Activated gamma-delta T cell (primary cell): ENCODE results near the gene HMGA1.

Experiments used
- DNase-seq: peaks from one replicate; lab custom pipeline; 2025; lab: John Stamatoyannopoulos, UW
- total RNA-seq, 2 donors: gene quantifications; one replicate each; lab custom pipeline; 2026; lab: John Stamatoyannopoulos, UW

Gene HMGA1, protein sequence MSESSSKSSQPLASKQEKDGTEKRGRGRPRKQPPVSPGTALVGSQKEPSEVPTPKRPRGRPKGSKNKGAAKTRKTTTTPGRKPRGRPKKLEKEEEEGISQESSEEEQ
- total RNA-seq = 65.3 to 83.3 reads per million in 2 donors

DNA sequence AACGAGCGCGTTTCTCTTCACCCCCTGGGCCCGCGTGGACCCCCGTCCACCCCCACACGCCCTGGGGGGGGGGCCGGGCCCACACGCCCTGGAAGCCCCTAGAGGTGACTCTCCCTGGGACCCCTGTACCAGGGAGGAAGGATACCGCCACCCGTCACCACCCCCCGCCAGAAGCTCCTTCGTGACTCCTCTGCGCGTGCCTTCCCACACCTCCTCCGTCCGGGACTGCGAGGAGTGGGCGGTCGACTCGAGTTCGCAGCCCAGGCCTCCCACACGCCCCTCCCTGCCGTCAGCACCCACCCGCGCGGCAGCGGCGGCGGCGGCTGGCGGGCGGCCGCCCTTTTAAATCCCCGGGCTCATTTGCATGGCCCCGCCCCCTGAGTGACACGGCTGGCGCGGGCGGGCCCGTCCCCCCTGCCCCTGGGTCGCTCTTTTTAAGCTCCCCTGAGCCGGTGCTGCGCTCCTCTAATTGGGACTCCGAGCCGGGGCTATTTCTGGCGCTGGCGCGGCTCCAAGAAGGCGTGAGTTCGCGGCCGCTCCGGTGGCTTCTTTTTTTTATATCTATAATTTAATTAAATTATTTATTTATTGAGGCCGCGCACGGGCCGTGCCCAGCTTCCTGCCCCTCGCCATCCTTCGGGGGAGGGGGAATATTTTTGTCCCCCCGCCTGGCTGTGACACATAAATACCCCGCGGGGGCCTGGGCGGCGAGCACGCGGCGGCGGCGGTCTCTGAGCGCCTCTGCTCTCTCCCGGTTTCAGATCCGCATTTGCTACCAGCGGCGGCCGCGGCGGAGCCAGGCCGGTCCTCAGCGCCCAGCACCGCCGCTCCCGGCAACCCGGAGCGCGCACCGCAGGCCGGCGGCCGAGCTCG, at the start of gene HMGA1:
HMGA1 (plus strand) TSS at position 431 of the 873 bp plus-strand sequence. CDS start 3,908 bp downstream, outside the sequence.
- peak; percentile 81 for DNase-seq

DNA sequence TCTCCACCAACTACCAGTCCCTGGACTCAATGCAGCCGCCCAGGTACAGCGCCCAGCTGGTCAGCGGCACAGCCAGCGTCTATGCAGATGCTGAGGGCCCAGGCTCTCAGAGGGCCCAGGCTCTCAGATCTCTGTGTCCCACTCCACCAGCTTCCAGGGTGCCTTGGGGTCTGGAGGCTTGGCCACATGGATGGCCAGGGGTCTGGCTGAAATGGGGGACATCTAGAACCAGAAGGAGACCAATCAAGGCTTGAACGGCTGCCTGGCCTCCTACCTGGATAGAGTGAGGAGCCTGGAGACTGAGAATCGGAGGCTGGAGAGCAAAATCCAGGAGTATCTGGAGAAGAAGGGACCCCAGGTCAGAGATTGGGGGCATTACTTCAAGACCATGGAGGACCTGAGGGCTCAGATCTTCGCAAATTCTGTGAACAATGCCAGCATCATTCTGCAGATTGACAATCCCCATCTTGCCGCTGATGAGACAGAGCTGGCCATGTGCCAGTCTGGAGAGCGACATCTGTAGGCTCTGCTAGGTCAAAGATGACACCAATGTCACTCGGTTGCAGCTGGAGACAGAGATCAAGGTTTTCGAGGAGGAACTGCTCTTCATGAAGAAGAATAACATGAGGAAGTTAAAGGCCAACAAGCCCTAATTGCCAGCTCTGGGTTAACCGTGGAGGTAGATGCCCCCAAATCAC, 46.7 kb upstream of the HMGA1 start:
- DNase-seq = no peak

DNA sequence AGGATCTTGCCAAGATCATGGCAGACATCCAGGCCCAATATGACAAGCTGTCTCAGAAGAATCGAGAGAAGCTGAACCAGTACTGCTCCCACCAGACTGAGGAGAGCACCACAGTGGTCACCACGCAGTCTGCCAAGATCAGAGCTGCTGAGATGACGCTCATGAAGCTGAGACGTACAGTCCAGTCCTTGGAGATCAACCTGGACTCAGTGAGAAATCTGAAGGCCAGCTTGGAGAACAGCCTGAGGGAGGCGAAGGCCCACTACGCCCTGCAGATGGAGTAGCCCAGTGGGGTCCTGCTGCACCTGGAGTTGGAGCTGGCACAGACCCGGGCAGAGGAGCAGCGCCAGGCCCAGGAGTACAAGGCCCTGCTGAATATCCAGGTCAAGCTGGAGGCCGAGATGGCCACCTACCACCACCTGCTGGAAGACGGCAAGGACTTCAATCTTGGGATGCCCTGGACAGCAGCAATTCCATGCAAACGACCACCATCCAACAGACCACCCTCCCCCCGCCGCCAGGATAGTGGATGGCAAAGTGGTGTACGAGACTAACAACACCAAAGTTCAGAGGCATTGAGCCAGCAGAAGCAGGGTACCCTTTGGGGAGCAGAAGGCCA, 46.1 kb upstream of the HMGA1 start:
- DNase-seq = no peak

DNA sequence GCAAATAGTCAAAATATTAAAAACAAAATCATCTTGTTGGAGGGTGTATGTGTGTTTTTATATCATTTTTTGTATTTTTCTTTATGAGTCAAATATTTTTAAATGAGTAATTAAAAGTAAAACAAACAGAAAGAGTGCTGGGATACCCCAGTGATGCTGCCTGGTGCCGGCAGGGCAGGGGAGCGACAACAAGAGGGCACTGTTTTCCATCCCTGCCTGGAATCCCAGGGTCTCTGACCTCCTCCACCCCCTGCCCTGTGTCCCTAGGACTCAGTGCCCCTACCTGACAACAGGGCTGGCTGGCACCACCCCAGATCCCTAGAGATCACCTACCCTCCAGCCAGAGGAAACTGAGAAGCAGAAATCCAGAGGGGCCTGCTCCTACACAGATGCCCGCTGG, 41.9 kb upstream of the HMGA1 start:
- no peak for DNase-seq

DNA sequence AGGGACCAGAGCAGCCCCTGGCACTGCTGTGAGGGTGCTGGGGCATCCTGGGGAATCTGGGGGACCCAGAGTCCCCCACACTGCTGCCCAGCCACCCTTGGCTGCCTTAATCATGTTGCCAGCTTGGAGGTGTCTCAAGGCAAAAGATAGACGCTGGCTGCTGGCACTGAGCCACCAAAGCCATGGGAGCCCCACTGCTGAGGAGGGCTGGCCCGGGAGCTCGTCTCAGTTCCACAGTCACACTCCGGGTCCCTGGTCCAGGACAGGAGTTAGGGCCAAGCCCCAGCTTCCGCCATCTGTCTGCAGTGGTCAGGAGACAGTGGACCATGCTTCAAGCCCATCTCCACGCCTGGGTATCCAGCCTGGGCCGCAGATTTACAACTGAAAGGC, 41.0 kb upstream of the HMGA1 start:
- no peak for DNase-seq

DNA sequence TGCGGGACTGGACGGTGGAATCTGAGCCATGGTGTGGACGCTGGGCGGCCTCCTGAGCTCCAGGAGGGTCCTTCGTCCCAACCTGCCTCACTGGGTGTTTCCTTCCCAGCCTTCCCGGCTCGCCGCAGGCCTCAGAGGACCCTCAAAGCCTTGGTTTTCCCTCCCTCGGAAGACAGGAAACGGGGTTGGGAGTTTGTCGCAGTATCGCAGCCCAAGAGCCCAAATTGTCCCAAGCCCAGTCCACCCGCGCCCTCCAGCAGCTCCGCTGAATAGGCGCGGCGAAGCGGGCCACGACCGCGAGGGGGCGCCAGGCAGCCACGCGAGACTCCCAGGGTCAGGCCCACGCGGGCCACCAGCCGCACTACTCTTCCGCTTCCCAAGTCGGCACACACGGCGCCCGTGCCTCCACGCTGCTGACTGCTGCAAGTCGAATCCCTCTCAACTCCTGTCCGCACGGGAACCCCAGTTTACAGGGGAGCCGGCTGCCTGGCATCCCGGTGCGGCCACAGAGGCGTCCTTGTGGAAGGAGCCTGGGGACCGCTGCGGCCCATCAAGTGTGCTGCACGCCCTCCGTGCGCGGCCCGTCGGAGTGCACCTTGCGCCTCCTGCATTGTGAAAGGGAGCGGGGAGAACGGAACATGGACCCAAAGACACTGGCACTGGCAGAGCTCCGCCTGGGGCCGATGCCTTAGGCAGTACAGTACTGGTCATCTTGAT, 40.4 kb upstream of the HMGA1 start:
- peak; percentile 76 for DNase-seq

DNA sequence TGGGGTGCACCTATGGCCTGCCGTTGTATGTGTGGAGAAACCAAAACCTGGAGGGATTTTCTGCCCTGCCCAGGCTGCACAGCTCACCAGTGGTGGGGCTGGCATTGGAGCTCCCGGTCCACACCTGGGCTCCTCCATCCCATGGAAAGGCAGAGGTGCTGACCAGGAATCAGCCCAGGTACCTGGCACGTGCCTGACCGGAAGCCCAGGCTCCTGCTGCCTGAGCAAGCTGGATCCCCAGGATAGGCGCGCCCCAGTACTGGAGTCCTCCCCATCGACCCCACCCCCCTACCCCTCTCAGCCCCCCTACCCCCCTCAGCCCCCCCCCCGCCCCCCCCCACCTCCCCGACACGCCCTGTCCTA, 39.9 kb upstream of the HMGA1 start:
- DNase-seq = no peak

DNA sequence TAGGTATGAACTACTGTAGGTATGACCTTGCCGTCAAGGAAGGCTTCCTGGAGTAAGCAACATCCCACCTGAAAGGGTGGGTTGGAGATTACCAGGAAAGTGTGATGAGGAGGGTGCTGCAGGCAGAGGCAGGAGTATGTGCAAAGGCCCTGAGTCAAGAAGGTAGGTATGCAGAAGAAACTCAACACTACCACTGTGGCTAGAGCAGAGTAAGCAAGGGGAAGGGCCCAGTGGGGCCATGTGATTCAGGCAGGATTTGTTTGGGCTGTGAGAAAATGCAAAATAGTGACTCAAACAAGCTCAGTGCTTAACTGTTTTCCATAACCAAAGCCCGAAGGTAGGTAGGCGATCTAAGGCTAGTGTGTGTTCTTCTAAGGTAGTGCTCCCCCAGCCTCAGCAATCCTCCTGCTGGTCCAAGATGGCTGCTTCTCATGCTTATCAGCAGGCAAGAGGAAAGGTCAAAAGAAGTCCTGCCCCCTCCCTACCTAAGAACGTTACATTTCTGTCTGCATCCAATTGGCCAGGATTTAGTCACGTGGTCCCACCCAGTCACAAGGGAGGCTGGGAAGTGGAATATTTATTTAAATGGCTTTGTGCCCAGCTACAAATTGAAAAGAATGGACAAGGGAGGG, 36.2 kb upstream of the HMGA1 start:
- no peak for DNase-seq

DNA sequence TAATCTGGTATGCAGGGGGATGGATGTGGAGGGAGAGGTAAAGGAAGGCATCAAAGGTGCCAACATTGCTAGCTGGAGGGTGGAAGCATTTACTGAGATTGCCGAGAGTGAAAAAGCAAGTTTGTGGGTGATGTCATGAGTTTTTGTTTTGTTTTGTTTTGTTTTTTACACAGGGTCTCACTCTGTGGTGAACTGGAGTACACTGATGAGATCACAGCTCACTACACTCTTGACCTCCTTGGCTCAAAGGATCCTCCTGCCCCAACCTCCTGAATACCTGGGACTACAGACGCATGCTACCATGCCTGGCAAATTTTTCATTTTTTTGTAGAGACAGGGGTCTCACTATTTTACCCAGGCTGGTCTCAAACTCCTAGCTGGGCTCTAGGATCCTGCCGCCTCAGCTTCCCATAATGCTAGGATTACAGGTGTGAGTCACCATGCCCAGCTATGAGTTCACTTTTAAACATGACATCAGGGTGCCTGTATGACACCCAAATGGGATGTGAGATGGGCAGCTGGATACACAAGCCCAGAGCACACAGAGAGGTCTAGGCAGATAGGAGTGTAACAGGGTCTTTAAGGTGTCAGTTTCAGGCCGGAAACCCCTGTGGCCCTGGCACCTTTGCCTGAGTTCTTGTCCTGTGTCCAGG, 35.1 kb upstream of the HMGA1 start:
- DNase-seq = no peak

DNA sequence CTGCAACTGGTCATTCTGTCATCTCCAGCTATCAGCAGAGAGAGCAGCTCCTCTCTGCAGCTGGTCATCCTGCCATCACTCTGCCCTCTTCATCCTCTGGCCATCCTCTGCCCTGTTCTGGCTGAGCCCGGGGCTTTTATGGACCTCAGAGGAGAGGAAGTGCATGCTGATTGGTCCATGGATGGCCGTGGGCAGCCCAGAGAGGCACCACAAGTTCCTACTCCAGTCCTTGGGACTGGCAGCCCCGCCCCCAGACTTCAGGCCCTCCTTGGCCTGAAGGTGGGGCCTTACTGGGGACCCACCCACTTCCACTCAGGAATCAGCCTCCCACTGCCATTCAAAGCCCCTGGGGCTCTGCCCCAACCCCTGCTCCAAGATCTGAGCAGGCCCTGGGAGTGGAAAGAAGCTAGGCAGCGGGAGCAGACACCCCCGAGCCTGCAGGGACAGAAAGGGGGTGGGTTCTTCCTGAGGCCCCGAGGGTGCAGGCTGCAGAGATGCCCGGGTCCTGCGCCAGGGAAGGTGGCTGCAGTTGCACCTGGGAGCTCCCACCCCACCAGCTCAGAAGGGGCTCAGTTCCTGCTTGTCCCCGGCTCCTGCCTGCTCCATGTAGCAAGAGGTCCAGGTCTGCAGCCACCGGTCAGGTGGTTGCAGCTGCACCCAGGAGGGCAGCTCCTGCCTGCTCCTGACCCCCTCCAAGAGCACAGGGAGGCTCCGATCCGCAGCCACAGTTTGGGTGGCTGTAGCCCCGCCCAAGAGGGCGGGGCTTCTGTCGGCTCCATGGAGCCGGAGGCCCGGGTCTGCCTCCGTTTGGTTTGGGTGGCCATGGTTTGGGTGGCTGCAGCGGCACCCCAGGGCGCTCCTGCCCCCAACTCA, 34.1 kb upstream of the HMGA1 start:
- no peak for DNase-seq

DNA sequence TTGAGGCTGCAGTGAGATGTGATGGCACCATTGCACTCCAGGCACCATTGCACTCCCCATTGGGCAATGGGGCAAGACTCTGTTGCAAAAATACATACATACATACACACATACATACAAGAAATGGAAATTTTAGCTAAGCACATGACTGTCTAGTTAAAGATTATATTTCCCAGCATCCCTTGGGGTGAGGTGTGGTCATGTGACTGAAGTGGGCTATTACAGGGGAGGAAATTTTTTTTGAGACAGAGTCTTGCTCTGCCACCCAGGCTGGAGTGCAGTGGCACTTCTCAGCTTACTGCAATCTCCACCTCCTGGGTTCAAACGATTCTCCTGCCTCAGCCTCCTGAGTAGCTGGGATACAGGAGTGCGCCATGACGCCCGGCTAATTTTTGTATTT, 32.0 kb upstream of the HMGA1 start:
- no peak for DNase-seq

DNA sequence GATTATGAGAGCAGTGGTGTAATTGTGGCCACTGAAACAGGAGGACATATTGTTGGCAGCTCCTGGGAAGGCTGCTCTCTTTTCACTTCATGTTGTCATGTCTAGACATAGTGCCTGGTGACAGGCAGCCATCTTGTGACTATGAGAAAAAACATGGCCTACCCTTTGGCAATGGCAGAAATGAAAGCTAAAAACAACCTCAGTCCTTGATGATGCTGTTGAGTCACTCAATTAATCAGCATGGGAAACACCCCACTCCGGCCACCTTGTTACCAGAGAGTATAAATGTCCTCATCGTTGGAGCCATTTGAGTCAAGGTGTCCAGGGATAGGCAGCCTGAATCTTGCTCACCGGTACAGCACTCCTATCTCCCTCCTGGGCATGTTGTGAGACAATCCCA, 31.2 kb upstream of the HMGA1 start:
- DNase-seq = no peak

DNA sequence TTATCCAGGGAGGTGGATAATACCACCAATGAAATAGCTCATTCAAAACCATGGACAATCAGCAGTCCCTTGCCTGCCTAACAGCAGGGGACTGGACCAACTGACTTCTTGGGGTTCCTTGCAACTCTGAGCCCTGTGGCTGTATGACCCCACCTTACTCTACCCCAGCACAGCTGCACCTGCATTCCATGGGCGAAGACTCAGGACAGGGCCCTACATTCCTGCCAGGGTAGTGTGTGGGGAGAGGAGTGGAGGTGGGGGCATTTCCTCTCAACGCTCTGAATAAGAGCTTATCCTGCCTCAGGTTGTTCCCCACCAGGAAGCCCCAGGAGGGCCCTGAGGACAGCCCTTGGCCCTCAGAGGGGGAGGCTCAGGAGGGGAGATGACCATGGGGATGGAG, 30.8 kb upstream of the HMGA1 start:
- DNase-seq = no peak

DNA sequence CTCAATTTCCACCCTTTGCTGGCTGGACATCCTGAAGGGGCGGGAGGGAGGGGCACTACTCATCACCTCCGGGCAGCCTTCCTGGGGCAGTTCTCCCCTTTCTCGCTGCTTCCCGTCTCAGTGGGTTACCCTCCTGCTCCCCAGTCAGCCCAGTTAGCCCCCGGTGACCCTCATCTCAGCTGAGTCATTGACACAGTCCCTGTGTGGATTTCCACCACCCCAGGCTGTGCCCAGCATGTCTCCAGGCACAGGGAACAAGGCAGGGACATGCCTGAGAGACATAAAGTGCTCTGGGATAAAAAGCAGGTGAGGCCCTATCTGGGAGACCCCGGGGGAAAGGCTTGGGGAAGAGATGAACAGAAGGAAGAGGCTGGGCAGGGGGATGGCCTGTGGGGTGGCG, 29.9 kb upstream of the HMGA1 start:
- no peak for DNase-seq

DNA sequence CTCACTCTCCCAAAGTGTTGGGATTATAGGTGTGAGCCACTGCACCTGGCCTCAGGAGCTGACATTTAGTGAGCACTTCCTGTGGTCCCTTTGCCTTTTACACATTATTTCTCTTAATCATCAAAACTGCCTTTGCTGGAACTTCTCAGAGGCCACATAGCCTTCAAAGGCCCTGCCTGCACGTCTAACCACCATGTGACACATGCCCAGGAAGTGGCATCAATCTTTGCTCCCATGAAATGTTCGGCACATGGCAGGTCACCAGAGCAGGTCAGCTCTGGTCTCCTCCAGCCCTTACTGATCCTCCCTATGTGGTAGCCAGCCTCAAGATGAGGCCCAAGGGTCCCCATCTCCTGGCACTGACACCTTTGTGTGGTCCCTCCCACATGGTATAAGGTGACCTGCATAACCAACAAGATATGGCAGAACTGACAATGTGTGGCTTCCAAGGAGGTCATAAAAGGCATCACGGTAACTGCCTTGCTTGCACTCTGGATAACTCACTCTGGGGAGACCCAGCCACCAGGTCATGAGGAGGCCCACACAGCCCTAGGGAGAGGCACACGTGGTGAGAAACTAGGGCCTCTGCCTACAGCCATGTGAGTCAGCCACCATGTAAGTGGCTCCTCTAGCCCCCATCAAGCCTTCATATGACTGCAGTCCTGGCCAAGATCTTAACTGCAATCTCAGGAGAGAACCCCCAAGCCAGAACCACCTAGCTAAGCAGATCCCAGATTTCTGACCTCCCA, 28.8 kb upstream of the HMGA1 start:
- DNase-seq = no peak

DNA sequence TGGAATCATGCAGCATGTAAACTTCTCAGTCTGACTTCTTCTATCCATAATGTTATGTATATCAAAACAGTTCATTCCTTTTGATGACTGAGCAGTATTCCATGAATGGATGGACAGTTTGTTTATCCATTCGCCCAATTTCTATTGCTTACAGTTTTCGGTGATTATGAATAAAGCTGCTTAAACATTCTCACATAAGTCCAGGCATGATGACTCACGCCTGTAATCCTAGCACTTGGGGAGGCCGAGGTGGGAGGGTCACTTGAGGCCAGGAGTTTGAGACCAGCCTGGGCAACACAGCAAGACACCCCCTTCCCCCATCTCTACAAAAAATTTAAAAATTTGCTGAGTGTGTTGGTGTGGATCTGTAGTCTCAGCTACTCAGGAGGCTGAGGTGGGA, 22.9 kb upstream of the HMGA1 start:
- no peak for DNase-seq

DNA sequence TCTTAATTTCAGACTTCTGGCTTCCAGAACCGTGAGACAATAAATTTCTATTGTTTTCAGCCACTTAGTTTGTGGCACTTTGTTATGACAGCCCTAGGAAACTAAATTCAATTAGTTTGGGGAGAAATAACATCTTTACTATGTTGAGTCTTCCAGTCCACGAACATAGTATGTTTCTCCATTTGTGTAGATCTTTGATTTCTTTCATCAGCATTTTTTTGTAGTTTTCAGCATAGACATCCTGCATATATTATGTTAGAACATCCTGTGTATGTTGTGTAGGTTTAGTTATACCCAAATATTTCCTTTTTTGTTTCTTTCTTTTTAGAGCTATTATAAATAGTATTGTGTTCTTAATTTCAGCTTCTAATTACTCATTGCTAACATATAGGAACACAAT, 18.0 kb upstream of the HMGA1 start:
- no peak for DNase-seq

DNA sequence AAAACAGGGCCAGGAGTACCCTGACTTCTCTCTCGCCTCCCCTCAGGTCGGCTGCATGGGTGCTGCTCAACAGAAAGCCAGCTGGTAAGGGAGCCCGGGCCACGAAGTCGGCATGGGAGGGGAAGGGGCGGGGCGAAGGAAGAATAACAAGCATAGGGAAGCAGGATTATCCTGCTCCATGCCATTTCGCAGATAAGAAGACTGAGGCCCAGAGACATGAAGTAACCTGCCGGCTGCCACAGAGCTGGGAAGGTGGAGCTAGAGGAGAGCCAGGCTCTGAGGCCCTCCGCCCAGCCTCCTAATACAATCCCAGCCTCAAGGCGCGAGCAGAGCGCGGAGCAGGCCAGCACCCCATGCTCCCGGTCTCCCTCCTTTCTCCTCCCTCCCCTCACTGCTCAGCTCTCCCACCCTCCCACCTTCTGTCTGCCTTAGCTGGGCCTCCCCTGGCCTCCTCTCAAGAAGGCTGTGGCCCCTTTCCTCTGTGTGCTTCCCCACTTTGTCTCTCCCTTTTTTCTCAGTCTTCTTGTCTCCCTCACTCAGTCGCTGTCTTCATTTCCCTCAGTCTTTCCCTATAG, 13.2 kb upstream of the HMGA1 start:
- DNase-seq = no peak
